ENCODE results near the gene ARHGEF28. TPM values are rescaled to one million over a fixed set of nuclear protein-coding genes. Genes with fewer than 3 reads are reported as not detected.

Gene ARHGEF28
- total RNA-seq, 4 donors from 2014 or later, result 8.2 to 16.5 (median 15.4) TPM

DNA sequence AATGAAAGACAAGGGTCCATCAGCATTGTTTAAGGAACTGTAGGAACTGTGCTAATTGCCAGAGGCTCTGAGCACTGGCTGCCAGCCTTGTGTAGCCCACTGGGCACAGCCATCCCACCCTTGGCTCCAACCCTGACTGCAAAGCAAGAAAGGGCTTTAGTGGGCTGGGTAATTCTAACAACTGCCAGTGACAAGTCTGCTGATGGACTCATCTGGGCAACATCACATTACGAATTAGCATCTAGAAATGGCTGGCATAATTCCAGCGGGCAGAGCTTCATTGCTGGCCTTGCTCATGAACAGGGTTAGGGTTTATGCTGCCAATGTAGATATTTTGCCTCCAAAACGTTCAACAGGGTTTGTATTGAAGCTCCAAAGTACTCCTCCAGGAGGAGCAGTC, 326.9 kb downstream of the ARHGEF28 start:
- ATAC-seq (ENCODE audit: low FRiP score) (no peak), DNase-seq (ENCODE audit: low spot score) (no peak)
- no peak for TF ChIP-seq CTCF (IDR thresholded peaks at IDR 0.05)

DNA sequence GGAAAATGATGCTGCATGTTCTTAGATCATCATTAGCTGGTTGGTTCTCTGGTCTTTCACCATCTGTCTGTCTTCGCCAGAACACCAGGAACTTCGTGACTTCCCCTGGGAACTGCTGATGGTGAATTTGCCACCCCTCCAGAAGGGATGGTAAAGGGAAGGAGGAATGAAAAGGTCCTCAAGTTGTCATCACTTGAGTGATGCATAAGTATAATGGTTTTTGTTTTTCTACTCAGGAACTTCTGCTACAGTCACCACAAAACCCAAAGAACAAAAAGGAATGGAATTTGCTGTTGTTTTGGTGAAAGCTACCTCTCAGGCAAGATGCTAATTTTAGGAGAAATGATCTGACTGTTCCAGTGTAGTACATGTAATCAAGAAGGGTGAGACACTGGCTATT, 328.4 kb downstream of the ARHGEF28 start:
- DNase-seq (ENCODE audit: low spot score) (no peak), ATAC-seq (ENCODE audit: low FRiP score) (no peak)
- no peak for TF ChIP-seq CTCF (IDR thresholded peaks at IDR 0.05)

DNA sequence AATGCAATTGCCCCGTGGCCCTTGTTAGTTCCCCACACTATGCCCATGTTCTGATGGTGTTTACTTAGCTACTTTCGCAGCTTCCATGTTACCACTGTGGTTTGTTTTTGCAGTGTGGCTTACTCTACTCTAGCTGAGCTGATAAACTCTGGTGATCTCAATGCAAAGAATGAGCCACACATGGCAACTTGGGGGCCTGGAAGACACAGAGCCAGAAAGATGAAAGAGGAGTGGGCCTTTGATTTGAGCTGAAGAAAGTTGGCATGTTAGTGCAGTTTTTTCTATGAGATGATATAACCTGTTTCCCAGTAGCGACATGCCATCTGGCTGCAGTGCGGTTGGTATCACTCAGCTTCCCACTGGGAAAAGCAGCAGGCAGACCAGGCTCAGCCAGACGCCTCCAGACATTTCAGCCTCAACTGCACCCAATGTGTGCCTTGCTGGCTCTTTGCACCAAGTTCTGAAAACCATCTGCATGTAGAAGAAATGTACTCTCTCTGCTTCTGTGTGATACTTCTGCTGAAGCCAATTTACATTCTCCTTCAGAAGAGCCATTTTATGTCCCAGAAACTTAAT, 329.4 kb downstream of the ARHGEF28 start:
- no peak for DNase-seq (ENCODE audit: low spot score)
- ATAC-seq (ENCODE audit: low FRiP score), result no peak
- no peak for TF ChIP-seq CTCF (IDR thresholded peaks at IDR 0.05)

GRCh38 chr5:73957397-73958001, 331.5 kb downstream of the ARHGEF28 start:
- ATAC-seq (ENCODE audit: low FRiP score), result no peak

GRCh38 chr5:73958037-73958436, 332.0 kb downstream of the ARHGEF28 start:
- DNase-seq (ENCODE audit: low spot score) (no peak), ATAC-seq (ENCODE audit: low FRiP score) (no peak)
- no peak for TF ChIP-seq CTCF (IDR thresholded peaks at IDR 0.05)

More at GRCh38 chr5:73957397-73958001, 331.5 kb downstream of the ARHGEF28 start:
- no peak for DNase-seq (ENCODE audit: low spot score)
- TF ChIP-seq CTCF (IDR thresholded peaks at IDR 0.05), result no peak

GRCh38 chr5:73960023-73960422, 334.0 kb downstream of the ARHGEF28 start:
- no peak for ATAC-seq (ENCODE audit: low FRiP score)
- TF ChIP-seq CTCF (IDR thresholded peaks at IDR 0.05), result no peak
- no peak for DNase-seq (ENCODE audit: low spot score)

GRCh38 chr5:73960426-73960825, 334.4 kb downstream of the ARHGEF28 start:
- TF ChIP-seq CTCF (IDR thresholded peaks at IDR 0.05), result no peak
- DNase-seq (ENCODE audit: low spot score) (no peak), ATAC-seq (ENCODE audit: low FRiP score) (no peak)

Data from omental fat pad (tissue), 4 donors.